GM18868 (cell line): Measurements from ENCODE around the gene RNMT.
A peak's percentile ranks its signal among the peaks of the same experiment; 100 is the strongest.
"Not testable (repeated sequence)": the region's sequence is repeated elsewhere in the genome, so short reads cannot be mapped to it uniquely, and the experiment has no call there.

Experiments
- ATAC-seq: cut with Tn5 transposase; IDR thresholded peaks from one replicate; pipeline ENCODE4 v1.9.1; 2021; ENCODE audit warnings: mild to moderate bottlenecking, moderate library complexity; ENCODE audit not compliant: unreplicated experiment

The RNMT gene

GRCh38 chr18:13726232-13726971 is at the start of gene RNMT, which contains the start of gene FAM210A:
TSS of gene RNMT (plus strand) at chr18:13726673. CDS start at chr18:13731518, 4,845 bp downstream.
TSS of gene FAM210A (minus strand) at chr18:13726558. CDS start at chr18:13682077, 44,481 bp downstream.
- peak; percentile 95 for ATAC-seq

DNA sequence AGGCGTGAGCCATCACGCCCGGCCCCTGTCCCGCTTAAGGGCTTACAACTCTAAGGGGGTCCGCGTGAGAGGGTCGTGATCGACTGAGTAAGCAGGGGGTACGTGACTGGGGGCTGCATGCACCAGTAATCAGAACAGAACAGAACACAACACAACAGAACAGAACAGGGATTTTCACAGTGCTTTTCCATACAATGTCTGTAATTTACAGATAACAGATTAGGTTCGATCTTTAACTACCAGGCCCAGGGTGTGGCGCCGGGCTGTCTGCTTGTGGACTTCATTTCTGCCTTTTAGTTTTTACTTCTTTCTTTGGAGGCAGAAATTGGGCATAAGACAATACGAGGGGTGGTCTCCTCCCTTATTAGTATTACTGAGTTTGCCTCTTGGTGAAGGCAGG is 49.1 kb upstream of the RNMT start:
- not testable (repeated sequence) for ATAC-seq

DNA sequence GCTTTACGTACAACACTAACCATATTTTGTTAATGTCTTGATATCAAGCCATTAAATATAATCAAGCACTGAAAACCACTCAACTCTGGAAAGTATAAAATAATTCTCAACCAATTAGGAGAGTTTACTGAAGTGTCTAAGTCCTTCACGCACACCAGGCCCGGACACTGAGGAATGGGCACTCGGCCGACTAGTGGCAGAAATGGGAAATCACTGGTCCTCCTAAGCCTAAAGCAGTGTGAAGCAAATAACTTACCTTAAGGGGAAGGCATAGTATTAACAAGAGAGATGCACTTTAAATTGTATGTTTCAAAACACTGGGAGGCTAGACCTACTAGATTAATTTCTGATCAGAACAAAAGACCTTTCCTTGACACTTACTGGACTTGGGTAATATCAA is 45.9 kb upstream of the RNMT start:
- ATAC-seq, result no peak

GRCh38 chr18:13681701-13682100 is 44.8 kb upstream of the RNMT start:
- no peak for ATAC-seq

DNA sequence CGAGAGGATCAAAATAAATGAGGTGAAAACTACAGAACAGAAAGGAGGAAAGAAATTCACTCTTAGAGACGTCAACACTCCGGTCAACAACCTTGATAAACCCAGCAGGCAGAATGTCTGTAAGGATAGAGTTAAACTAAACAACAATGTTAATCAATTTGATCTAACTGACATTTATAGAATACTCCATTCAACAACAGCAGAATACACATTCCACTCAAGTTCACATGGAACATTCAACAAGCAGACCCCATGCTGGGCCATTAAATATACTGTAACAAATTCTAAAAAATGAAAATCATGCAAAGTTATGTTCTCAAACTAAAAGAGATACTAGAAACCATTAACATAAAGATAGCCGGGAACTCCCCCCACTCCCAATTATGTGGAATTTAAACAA is 41.9 kb upstream of the RNMT start:
- ATAC-seq, result no peak

GRCh38 chr18:13688191-13689136 is 38.0 kb upstream of the RNMT start:
- no peak for ATAC-seq

DNA sequence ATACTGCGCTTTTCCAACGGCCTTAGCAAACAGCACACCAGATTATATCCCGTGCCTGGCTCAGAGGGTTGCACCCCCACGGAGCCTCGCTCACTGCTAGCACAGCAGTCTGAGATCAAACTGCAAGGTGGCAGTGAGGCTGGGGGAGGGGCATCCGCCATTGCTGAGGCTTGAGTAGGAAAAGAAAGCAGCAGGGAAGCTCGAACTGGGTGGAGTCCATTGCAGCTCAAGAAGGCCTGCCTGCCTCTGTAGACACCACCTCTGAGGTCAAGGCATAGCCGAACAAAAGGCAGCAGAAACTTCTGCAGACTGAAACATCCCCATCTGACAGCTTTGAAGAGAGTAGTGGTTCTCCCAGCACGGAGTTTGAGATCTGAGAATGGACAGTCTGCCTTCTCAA is 36.4 kb upstream of the RNMT start:
- not testable (repeated sequence) for ATAC-seq

GRCh38 chr18:13695337-13695736 is 31.1 kb upstream of the RNMT start:
- ATAC-seq, result not testable (repeated sequence)

- ATAC-seq, result no peak
Observed at GRCh38 chr18:13696961-13697360, 29.5 kb upstream of the RNMT start.

DNA sequence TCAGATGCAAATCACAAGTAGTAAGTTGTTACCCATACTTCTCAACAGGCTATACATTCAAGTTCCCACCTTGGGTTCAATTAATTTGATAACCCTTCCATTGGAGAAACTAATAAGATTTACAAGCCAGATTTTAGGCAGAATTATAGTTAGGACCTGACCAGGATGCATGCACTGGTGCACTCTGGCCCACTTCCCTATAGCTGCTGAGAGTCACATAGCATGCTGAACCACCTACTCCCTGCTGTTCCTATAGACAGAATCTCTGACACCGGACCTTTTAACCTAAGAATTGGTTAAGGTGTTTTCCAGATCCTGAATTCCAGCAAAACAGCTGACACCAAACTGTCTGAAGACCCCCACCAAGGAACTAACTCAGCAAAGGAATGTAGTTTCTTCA is 26.3 kb upstream of the RNMT start:
- ATAC-seq, result peak; percentile 61

GRCh38 chr18:13703899-13704298 is 22.6 kb upstream of the RNMT start:
- no peak for ATAC-seq

- no peak for ATAC-seq
Observed at GRCh38 chr18:13710414-13710831, 16.1 kb upstream of the RNMT start.

DNA sequence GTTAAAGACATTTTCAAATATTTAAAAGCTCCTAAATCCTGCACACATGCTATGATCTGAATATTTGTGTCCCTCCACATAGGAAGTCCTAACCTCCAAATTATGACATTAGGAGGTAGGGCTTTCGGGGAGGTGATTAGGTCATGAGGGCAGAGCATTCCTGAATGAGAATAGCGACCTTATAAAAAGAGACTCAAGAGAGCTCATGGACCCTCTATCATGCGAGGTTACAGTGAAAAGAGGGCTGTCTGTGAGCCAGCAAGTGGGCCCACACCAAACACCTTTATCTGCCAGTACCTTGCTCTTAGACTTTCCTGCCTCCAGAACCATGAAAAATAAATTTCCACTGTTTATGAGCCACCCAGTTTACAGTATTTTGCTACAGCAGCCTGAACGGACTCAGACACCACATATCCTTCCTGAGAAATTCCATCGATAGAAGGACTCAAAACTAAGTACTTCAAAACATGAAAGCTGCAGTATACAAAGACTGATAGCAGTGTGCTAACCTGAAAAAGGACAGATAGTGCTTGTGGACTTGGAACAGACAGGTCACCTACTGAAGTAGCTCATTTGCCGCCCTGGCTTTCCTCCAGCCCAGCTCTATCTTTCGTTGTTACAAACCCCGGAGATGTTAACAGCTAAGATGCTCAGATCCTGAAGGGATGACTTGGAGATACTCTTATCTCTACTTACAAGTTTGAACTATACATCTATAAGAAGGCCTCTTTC is 13.9 kb upstream of the RNMT start:
- ATAC-seq, result no peak

DNA sequence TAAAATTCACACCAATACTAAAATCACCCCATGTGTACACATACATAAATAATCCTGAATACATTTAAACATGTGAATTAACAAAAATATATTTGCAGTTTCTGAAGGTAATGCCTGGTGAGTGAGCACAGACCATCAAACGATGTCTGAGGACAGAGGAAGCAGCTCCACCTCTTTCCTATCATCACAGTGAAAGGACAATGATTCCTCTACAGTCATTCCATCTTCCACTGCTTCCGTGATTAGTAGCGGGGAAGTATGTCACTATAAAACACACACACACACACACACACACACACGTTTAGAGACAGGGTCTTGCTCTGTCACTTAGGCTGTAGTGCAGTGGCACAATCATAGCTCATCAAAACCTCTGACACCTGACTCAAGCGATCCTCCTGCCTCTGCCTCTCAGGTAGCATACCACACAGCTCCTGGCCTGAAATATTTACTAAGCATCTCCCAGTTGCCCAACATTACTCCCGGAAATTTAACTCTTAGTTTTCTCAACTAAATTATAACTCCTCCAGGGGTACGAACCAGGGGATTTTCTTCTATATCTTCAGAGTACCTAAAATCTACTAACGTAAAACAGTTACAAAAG is 12.9 kb upstream of the RNMT start:
- no peak for ATAC-seq

- ATAC-seq, result no peak
Observed at GRCh38 chr18:13715330-13715729, 11.1 kb upstream of the RNMT start.

- ATAC-seq, result no peak
Observed at GRCh38 chr18:13716916-13717315, 9.6 kb upstream of the RNMT start.

- no peak for ATAC-seq
Observed at GRCh38 chr18:13720123-13720522, 6.3 kb upstream of the RNMT start.

DNA sequence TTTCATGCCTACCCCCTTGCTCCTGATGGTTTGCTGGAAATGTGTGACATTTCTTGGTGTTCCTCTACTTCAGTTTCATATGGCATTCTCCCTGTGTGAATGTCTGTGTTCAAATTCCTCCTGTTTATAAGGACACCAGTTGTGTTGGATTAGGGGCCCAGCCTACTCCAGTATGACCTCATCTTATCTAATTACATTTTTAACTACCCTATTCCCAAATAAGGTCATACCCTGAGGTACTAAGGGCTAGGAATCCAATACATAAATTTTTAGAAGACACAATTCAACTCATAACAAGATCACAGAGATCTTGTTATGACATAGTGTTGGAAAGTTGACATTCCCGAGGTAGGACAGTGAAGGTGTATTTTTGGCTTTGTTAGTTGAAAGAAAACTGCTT is 5.6 kb upstream of the RNMT start:
- no peak for ATAC-seq

GRCh38 chr18:13725566-13726231 is 774 bp upstream of the RNMT start:
- peak; percentile 2 for ATAC-seq

- ATAC-seq, result peak; percentile 4
Observed at GRCh38 chr18:13726972-13727331, 479 bp downstream of the RNMT start.
